Omental fat pad (tissue), 4 donors: ENCODE data around the gene MRC1. TPM values are rescaled to one million over a fixed set of nuclear protein-coding genes. Genes with fewer than 3 reads are reported as not detected.

ENCODE experiments used
- ATAC-seq: fragments of 150-250 bp; one replicate; pipeline ENCODE4 v1.9.1; 2016; ENCODE audit warnings: mild to moderate bottlenecking, moderate library complexity; ENCODE audit not compliant: low FRiP score
- DNase-seq: peaks from one replicate; pipeline ENCODE4 v3.0.0-alpha.2; 2019; ENCODE audit warnings: low spot score
- total RNA-seq, 4 donors: library from RNA; depleted of rRNA; stranded (reverse); fragments of >200 nt; gene quantifications; one replicate each; pipeline ENCODE4 v1.1.0, GENCODE V29; 2016
- TF ChIP-seq, protein P1 (sequence below), 3 donors: fragments of 450-650 bp; IDR thresholded peaks; one replicate each; pipeline ENCODE4 v1.5.1; 2016 to 2017; ENCODE audit warnings: antibody characterized with exemption in 3 of 3, mild to moderate bottlenecking in 3 of 3, moderate library complexity in 2 of 3

The MRC1 gene
- total RNA-seq, 4 donors from 2014 or later, result 130 to 206 (median 139) TPM

DNA sequence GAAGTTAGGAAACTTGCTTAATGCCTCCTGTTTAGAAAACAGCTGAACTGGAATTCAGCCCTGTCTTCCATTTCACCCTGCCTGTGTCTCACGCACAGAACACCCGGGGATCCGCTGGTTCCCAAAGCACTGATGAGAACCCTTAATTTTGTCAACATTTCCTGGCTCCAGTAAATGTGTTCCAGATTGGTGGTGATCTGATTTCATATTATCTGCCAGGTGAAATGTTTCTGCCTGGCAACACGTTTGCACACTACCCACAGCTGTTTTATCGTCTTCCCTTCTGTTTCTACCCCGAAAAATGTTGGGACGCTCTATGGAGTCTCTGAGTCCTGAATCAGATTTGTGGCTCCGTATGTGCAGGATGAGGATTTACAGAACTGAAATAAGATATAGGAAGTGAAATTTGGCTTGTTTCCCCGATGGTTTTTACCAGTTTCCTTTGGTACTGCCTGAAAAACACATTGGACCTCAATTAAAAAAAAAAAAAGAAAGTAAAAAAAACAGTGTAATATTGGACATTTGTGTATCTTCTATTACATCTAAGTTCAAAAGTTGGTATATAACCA, 29.0 kb downstream of the MRC1 start:
- ATAC-seq (no peak), DNase-seq (no peak)
- TF ChIP-seq, protein P1, sequence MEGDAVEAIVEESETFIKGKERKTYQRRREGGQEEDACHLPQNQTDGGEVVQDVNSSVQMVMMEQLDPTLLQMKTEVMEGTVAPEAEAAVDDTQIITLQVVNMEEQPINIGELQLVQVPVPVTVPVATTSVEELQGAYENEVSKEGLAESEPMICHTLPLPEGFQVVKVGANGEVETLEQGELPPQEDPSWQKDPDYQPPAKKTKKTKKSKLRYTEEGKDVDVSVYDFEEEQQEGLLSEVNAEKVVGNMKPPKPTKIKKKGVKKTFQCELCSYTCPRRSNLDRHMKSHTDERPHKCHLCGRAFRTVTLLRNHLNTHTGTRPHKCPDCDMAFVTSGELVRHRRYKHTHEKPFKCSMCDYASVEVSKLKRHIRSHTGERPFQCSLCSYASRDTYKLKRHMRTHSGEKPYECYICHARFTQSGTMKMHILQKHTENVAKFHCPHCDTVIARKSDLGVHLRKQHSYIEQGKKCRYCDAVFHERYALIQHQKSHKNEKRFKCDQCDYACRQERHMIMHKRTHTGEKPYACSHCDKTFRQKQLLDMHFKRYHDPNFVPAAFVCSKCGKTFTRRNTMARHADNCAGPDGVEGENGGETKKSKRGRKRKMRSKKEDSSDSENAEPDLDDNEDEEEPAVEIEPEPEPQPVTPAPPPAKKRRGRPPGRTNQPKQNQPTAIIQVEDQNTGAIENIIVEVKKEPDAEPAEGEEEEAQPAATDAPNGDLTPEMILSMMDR (IDR thresholded peaks at IDR 0.05), result no peak

DNA sequence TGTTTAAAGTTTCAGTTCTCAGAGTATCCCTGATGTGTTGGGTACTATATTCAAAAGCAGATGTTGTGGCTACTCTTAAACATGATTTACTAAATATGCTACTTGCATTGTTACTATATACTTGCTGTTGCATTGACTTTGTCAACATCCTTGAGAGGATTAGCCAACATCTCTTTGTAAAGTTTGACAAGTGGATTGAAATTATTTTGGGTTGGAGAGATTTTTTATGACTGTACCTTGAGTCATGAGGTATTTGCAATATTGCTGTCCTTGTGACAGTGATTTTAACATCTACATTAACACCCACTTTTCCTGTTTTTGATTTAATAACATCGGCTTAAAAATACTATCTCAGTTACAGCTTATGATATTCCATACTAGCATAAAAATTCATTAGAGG, 31.9 kb downstream of the MRC1 start:
- DNase-seq (no peak), ATAC-seq (no peak)
- TF ChIP-seq, protein P1 (IDR thresholded peaks at IDR 0.05), result no peak

DNA sequence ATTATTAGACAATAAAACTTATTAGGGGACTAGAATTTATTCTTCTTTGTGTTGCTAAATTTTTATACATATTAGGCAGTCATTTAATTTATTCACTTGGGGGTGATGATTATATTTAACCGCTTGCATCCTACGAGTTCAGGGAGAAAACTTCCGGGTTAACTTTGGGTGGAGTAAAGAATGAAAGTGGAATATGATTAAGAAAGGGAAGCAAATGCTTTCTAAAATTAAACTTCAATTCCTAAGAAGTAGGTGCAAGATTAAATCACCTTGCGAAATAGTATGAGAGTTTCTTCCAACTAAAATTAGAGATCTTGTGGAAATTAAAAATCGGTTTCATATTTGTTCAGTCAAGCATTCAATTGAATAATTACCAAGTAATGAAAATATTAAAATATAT, 33.5 kb downstream of the MRC1 start:
- no peak for DNase-seq
- ATAC-seq, result no peak
- TF ChIP-seq, protein P1 (IDR thresholded peaks at IDR 0.05), result no peak

DNA sequence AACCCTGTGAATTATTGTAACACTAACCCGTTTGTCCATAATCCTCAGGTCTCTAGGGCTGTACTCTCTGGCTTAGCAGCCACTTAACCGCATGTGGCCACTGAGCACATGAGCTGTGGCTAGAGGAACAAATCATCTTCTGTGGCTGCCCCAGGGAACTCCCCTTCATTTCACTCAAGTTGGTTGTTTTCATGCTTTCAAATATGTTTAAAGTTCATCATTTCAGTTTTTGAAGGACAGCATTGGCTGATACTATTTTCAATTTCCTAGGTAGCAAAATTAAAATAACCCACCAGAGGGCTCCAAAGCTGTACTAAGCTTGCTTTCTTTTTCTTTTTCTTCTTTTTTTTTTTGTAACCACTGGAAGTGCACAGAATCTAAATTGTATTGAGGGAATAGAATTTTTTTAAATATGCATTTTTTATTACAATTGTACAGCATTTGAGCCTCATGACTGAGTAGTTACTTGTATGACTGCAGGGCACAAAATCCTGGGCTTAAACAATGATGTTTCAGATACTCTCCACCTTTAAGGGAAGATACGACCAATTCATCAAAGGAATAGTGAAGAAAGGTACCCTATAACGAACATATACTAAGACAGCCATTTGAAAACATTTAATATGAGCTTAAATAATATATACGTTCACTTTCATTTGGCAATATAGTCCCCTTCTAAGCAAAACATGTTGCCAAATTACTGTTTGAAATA, 38.6 kb downstream of the MRC1 start:
- DNase-seq, result no peak
- TF ChIP-seq, protein P1 (IDR thresholded peaks at IDR 0.05), result no peak
- ATAC-seq, result no peak

DNA sequence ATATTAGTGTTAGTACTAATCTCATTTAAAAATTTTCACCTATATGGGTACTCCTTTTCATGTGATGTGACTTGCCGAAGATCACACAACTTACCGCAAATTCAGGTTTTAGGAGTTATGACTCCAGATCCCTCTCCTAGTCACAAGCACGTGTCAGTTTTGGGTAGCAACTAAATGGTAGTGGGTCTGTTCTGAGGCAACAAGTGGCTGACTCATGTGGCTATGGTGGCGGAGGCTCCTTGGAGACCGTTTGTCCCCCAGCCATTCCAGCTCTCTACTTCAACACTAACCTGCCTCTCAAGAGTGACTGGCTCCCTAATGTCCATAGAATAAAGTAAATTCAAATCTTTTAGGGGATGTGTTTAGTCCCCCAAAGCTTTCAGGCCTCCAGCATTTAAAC, 39.5 kb downstream of the MRC1 start:
- no peak for ATAC-seq
- TF ChIP-seq, protein P1 (IDR thresholded peaks at IDR 0.05), result no peak
- DNase-seq, result no peak

DNA sequence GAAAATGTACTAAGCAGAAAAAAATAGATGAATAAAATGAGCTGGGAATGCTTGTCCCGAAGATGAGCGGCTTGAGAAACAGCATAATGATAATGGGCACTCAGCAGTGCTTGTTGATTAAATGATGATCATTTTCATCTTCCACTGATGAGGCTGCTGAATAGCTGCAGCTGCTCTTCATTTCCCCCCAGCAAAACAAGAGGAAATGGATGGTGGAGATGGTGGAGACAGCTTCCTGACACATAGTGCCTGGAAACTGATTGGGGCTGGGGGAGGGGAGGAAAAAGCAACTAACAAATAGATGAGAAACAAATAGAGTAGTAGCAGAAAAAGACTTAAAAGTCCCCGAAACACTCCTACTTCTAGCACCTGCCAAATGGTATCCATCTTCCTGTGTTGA, 41.4 kb downstream of the MRC1 start:
- TF ChIP-seq, protein P1 (IDR thresholded peaks at IDR 0.05), result no peak
- DNase-seq, result no peak
- no peak for ATAC-seq

DNA sequence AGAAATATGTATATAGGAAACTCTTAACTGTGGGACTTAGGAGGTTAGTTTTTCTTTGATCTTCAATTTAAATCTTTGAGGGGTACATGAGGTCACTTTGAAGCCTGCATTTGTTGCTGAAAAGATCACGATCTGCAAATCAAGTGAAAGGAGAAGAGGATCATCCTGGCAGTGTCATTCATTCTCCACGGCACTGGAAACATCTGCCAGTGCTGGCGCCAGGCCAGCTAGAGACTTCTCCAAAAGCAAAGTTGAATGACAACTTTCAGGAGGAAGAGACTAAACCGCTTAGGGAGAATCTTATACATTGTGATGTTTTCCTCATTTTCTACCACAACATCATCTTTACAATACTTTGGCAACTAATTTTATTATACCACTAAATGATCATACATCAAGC, 42.5 kb downstream of the MRC1 start:
- DNase-seq (no peak), ATAC-seq (no peak)
- TF ChIP-seq, protein P1 (IDR thresholded peaks at IDR 0.05), result no peak
